Liver (tissue), 9 donors: ENCODE data around the gene ABCB4. TPM values are rescaled to one million over a fixed set of nuclear protein-coding genes. Genes with fewer than 3 reads are reported as not detected.
A peak's percentile ranks its signal among the peaks of the same experiment; 100 is the strongest.

Experiments
- DNase-seq: peaks from one replicate; pipeline ENCODE4 v3.0.0-alpha.2; 2017; ENCODE audit warnings: low spot score
- H3K27ac ChIP-seq, 2 donors: one replicate each; pipeline ENCODE4 v1.7.0; 2013; ENCODE audit warnings: inconsistent platforms in 2 of 2, low read length in 2 of 2, control low read depth in 1 of 2, low read depth in 1 of 2, mild to moderate bottlenecking in 1 of 2
- H3K27me3 ChIP-seq, 4 donors: one replicate each; pipeline versions ENCODE4 v1.6.1 to v1.7.0; 2013; ENCODE audit warnings: low read length in 3 of 4, inconsistent platforms in 1 of 4, mild to moderate bottlenecking in 1 of 4, moderate library complexity in 1 of 4; ENCODE audit not compliant: control insufficient read depth in 4 of 4, insufficient read depth in 4 of 4
- H3K36me3 ChIP-seq, 4 donors: one replicate each; pipeline versions ENCODE4 v1.6.1 to v1.7.0; 2013; ENCODE audit warnings: low read length in 3 of 4, mild to moderate bottlenecking in 3 of 4, low read depth in 1 of 4, moderate library complexity in 1 of 4; ENCODE audit not compliant: control insufficient read depth in 4 of 4, insufficient read depth in 3 of 4
- H3K4me1 ChIP-seq, 4 donors: one replicate each; pipeline versions ENCODE4 v1.6.1 to v1.7.0; 2013; ENCODE audit warnings: low read length in 3 of 4, mild to moderate bottlenecking in 3 of 4, moderate library complexity in 1 of 4; ENCODE audit not compliant: control insufficient read depth in 4 of 4, insufficient read depth in 4 of 4
- H3K4me3 ChIP-seq, 3 donors: one replicate each; pipeline versions ENCODE4 v1.6.1 to v1.7.0; 2013; ENCODE audit warnings: low read length in 3 of 3, control low read depth in 1 of 3, low read depth in 1 of 3, mild to moderate bottlenecking in 1 of 3
- H3K9ac ChIP-seq, 2 donors: one replicate each; pipeline ENCODE4 v1.7.0; 2013; ENCODE audit warnings: low read length in 2 of 2, mild to moderate bottlenecking in 2 of 2, moderate library complexity in 2 of 2, control low read depth in 1 of 2, low read depth in 1 of 2
- H3K9me3 ChIP-seq, 4 donors: one replicate each; pipeline versions ENCODE4 v1.6.1 to v1.7.0; 2013; ENCODE audit warnings: low read length in 3 of 4; ENCODE audit not compliant: control insufficient read depth in 4 of 4
- ATF3 ChIP-seq: IDR thresholded peaks from 2 replicates; pipeline ENCODE4 v1.6.1; 2016; ENCODE audit warnings: antibody characterized with exemption
- CTCF ChIP-seq: fragments of 150-350 bp; IDR thresholded peaks from 2 replicates; pipeline ENCODE4 v1.5.1; 2017; ENCODE audit warnings: improper control_type of control experiment, low read depth, low read length; ENCODE audit not compliant: missing input control
- EGR1 ChIP-seq, 2 donors: IDR thresholded peaks; 2 replicates each; pipeline ENCODE4 v1.6.1; 2016 to 2018; ENCODE audit warnings: antibody characterized with exemption in 2 of 2, low read depth in 2 of 2
- FOXA1 ChIP-seq: IDR thresholded peaks from 2 replicates; pipeline ENCODE4 v1.6.1; 2016; ENCODE audit warnings: antibody characterized with exemption
- FOXA2 ChIP-seq: IDR thresholded peaks from 2 replicates; pipeline ENCODE4 v1.6.1; 2016; ENCODE audit warnings: antibody characterized with exemption
- GABPA ChIP-seq, 2 donors: IDR thresholded peaks in 1 of 2; conservative IDR thresholded peaks in 1 of 2; 2 replicates each; pipeline ENCODE4 v1.6.1; 2016; ENCODE audit warnings: antibody characterized with exemption in 2 of 2, mild to moderate bottlenecking in 1 of 2, moderate library complexity in 1 of 2
- HNF4A ChIP-seq, 2 donors: conservative IDR thresholded peaks; 2 replicates each; pipeline ENCODE4 v1.6.1; 2016; ENCODE audit warnings: antibody characterized with exemption in 2 of 2, mild to moderate bottlenecking in 2 of 2
- HNF4G ChIP-seq: IDR thresholded peaks from 2 replicates; pipeline ENCODE4 v1.6.1; 2016; ENCODE audit warnings: antibody characterized with exemption
- JUND ChIP-seq, 2 donors: IDR thresholded peaks; 2 replicates each; pipeline ENCODE4 v1.6.1; 2016; ENCODE audit warnings: antibody characterized with exemption in 2 of 2
- MAX ChIP-seq: IDR thresholded peaks from 2 replicates; pipeline ENCODE4 v1.6.1; 2016; ENCODE audit warnings: antibody characterized with exemption
- NR2F2 ChIP-seq: IDR thresholded peaks from 2 replicates; pipeline ENCODE4 v1.6.1; 2016; ENCODE audit warnings: antibody characterized with exemption
- RAD21 ChIP-seq, 2 donors: IDR thresholded peaks; 2 replicates each; pipeline ENCODE4 v1.6.1; 2016; ENCODE audit warnings: antibody characterized with exemption in 2 of 2, mild to moderate bottlenecking in 2 of 2
- REST ChIP-seq: IDR thresholded peaks from 2 replicates; pipeline ENCODE4 v1.6.1; 2016; ENCODE audit warnings: antibody characterized with exemption, mild to moderate bottlenecking
- RXRA ChIP-seq, 2 donors: IDR thresholded peaks; 2 replicates each; pipeline ENCODE4 v1.6.1; 2017 to 2018; ENCODE audit warnings: antibody characterized with exemption in 2 of 2, mild to moderate bottlenecking in 1 of 2
- SP1 ChIP-seq: IDR thresholded peaks from 2 replicates; pipeline ENCODE4 v1.6.1; 2018; ENCODE audit warnings: antibody characterized with exemption, mild to moderate bottlenecking
- TAF1 ChIP-seq: conservative IDR thresholded peaks from 2 replicates; pipeline ENCODE4 v1.6.1; 2016; ENCODE audit warnings: antibody characterized with exemption, mild to moderate bottlenecking
- YY1 ChIP-seq: IDR thresholded peaks from 2 replicates; pipeline ENCODE4 v1.6.1; 2016; ENCODE audit warnings: antibody characterized with exemption, mild to moderate bottlenecking
- ZBTB33 ChIP-seq: IDR thresholded peaks from 2 replicates; pipeline ENCODE4 v1.6.1; 2016; ENCODE audit warnings: antibody characterized with exemption
- WGBS: extraction: QIAGEN DNeasy Blood & Tissue Kit; methylation state at CpG from one replicate; pipeline ENCODE4 v1.1.7; 2013; 5-methylcytosine and 5-hydroxymethylcytosine counted together
- polyA plus RNA-seq, 2 donors: library from polyadenylated mRNA; stranded (reverse) in 1 of 2; unstranded in 1 of 2; fragments of 200-250 nt in 1 of 2; fragments of >200 nt in 1 of 2; fragmentation: Nextera tagmentation in 1 of 2; extraction: Ambion mirVana in 1 of 2; gene quantifications; one replicate each; pipeline versions ENCODE4 v1.2.1 to v1.2.3, GENCODE V29; 2013 to 2015
- total RNA-seq, 2 donors: library from RNA; depleted of rRNA; stranded (reverse); fragments of >200 nt; gene quantifications; one replicate each; pipeline ENCODE4 v1.2.3, GENCODE V29; 2014
- donor health status: healthy.
- donor health status: healthy.
- donor health status: healthy.
- donor health status: healthy.
- donor health status: healthy.

Gene ABCB4
- total and polyA plus RNA-seq, 4 donors, result 6.7 to 409 (median 77.6) TPM

- no peak overlapping the region for H3K4me3 ChIP-seq
- TF ChIP-seq EGR1 (IDR thresholded peaks at IDR 0.05; ENCODE audit: low read depth in 2 of 2) (no peak), CTCF (no peak), GABPA (IDR thresholded peaks at IDR 0.05 in 1 of 2, conservative IDR thresholded peaks at IDR 0.05 in 1 of 2) (no peak), YY1 (no peak), HNF4G (no peak), SP1 (no peak), HNF4A (conservative IDR thresholded peaks at IDR 0.05) (no peak), JUND (IDR thresholded peaks at IDR 0.05) (no peak), TAF1 (no peak), RAD21 (IDR thresholded peaks at IDR 0.05) (no peak), FOXA2 (no peak), RXRA (IDR thresholded peaks at IDR 0.05) (no peak), ATF3 (no peak), FOXA1 (no peak), NR2F2 (no peak), MAX (no peak)
- no peaks in the 10 kb centered on the region for H3K4me1 ChIP-seq
- H3K9ac ChIP-seq, result no peak overlapping the region
- H3K27me3 ChIP-seq, result no peaks in the 10 kb centered on the region
- 74% methylated on average over 4 of the region's 4 CpGs for WGBS
- H3K9me3 ChIP-seq, result no peaks in the 10 kb centered on the region
- peak overlapping the region in 1 of 2 donors; percentile 44 for H3K27ac ChIP-seq
- peaks cover 3 to 52% (median 25%) of the 10 kb centered on the region in 4 donors for H3K36me3 ChIP-seq
- no peak for DNase-seq
Observed at GRCh38 chr7:87413951-87414793, 61.3 kb downstream of the ABCB4 start.

- no peak overlapping the region for H3K9ac ChIP-seq
- no peak overlapping the region for H3K27ac ChIP-seq
- 91% methylated on average over 1 of the region's 1 CpG for WGBS
Observed at GRCh38 chr7:87413029-87413428, 62.5 kb downstream of the ABCB4 start.

More at GRCh38 chr7:87413029-87413428, 62.5 kb downstream of the ABCB4 start:
- peaks cover 4 to 52% (median 26%) of the 10 kb centered on the region in 4 donors for H3K36me3 ChIP-seq
- TF ChIP-seq RXRA (IDR thresholded peaks at IDR 0.05) (no peak), SP1 (no peak), TAF1 (no peak), REST (no peak), FOXA1 (no peak), HNF4A (conservative IDR thresholded peaks at IDR 0.05) (no peak), ATF3 (no peak), HNF4G (no peak), CTCF (no peak), ZBTB33 (no peak), NR2F2 (no peak), YY1 (no peak), MAX (no peak), RAD21 (IDR thresholded peaks at IDR 0.05) (no peak), EGR1 (IDR thresholded peaks at IDR 0.05; ENCODE audit: low read depth in 2 of 2) (no peak), FOXA2 (no peak), JUND (IDR thresholded peaks at IDR 0.05) (no peak), GABPA (IDR thresholded peaks at IDR 0.05 in 1 of 2, conservative IDR thresholded peaks at IDR 0.05 in 1 of 2) (no peak)
- no peaks in the 10 kb centered on the region for H3K27me3 ChIP-seq
- no peak overlapping the region for H3K4me3 ChIP-seq
- H3K4me1 ChIP-seq, result no peaks in the 10 kb centered on the region
- H3K9me3 ChIP-seq, result no peaks in the 10 kb centered on the region
- DNase-seq, result no peak
